WTC11 (cell line): ENCODE measurements around the gene SCD5.

Source experiments
- ARID4B ChIP-seq: sonication (generic); formaldehyde crosslinking; IDR thresholded peaks from 2 replicates; pipeline ENCODE4 v1.8.0; 2023; ENCODE audit warnings: missing genetic modification reagents, mild to moderate bottlenecking, borderline replicate concordance
- CTCF ChIP-seq: fragments of 200-600 bp; IDR thresholded peaks from 2 replicates; pipeline ENCODE4 v1.8.0; 2022; ENCODE audit warnings: antibody characterized with exemption
- E2F4 ChIP-seq: sonication (generic); formaldehyde crosslinking; IDR thresholded peaks from 2 replicates; pipeline ENCODE4 v1.8.1; 2022; ENCODE audit warnings: low read depth, mild to moderate bottlenecking, moderate library complexity, missing genetic modification reagents, borderline replicate concordance
- FOXP4 ChIP-seq: sonication (generic); formaldehyde crosslinking; IDR thresholded peaks from 2 replicates; pipeline ENCODE4 v1.8.0; 2022; ENCODE audit warnings: mild to moderate bottlenecking, missing genetic modification reagents
- GRHL2 ChIP-seq: fragments of 250-450 bp; sonication (Bioruptor Pico); IDR thresholded peaks from 2 replicates; pipeline ENCODE4 v1.8.0; 2022; ENCODE audit warnings: mild to moderate bottlenecking, moderate library complexity; ENCODE audit not compliant: insufficient replicate concordance, severe bottlenecking
- GTF2I ChIP-seq: fragments of 250-450 bp; sonication (Bioruptor Pico); conservative IDR thresholded peaks from 2 replicates; pipeline ENCODE4 v1.4.0; 2021; ENCODE audit warnings: mild to moderate bottlenecking
- MAX ChIP-seq: sonication (generic); formaldehyde crosslinking; IDR thresholded peaks from 2 replicates; pipeline ENCODE4 v1.8.0; 2022; ENCODE audit warnings: mild to moderate bottlenecking, missing genetic modification reagents
- NFYB ChIP-seq: sonication (generic); formaldehyde crosslinking; conservative IDR thresholded peaks from 2 replicates; pipeline ENCODE4 v1.8.0; 2022; ENCODE audit warnings: low read depth, missing genetic modification reagents
- TP53 ChIP-seq: sonication (generic); formaldehyde crosslinking; IDR thresholded peaks from 2 replicates; pipeline ENCODE4 v1.8.1; 2023; ENCODE audit warnings: mild to moderate bottlenecking, missing genetic modification reagents
- USF1 ChIP-seq: sonication (generic); formaldehyde crosslinking; IDR thresholded peaks from 2 replicates; pipeline ENCODE4 v1.8.0; 2022; ENCODE audit warnings: mild to moderate bottlenecking, missing genetic modification reagents
- ZBTB21 ChIP-seq: sonication (generic); formaldehyde crosslinking; IDR thresholded peaks from 2 replicates; pipeline ENCODE4 v1.8.1; 2023; ENCODE audit warnings: mild to moderate bottlenecking, missing genetic modification reagents, borderline replicate concordance
- ZNF232 ChIP-seq: sonication (generic); formaldehyde crosslinking; IDR thresholded peaks from 2 replicates; pipeline ENCODE4 v1.8.0; 2022; ENCODE audit warnings: mild to moderate bottlenecking, missing genetic modification reagents

GRCh38 chr4:82746705-82747574, 51.7 kb downstream of the SCD5 start:
- TF ChIP-seq MAX (CRISPR knock-in tag) (no peak), CTCF (no peak), ZBTB21 (no peak), ZNF232 (CRISPR knock-in tag) (no peak), FOXP4 (no peak), USF1 (CRISPR knock-in tag) (no peak), GRHL2 (CRISPR knock-in tag) (no peak), ARID4B (no peak), TP53 (CRISPR knock-in tag) (no peak), NFYB (CRISPR knock-in tag) (no peak), E2F4 (CRISPR knock-in tag) (no peak), GTF2I (no peak)
